ENCODE results near the gene FKBP14.
"Not testable (repeated sequence)": the region's sequence is repeated elsewhere in the genome, so short reads cannot be mapped to it uniquely, and the experiment has no call there.

FKBP14 gene

GRCh38 chr7:29969738-29970137 lies 56.8 kb downstream of the FKBP14 start:
- H3K9ac ChIP-seq (ENCODE audit: low read depth, low read length): no peak overlapping the region
- no peak overlapping the region for H3K4me3 ChIP-seq (ENCODE audit: low read depth, low read length)
- no peaks in the 10 kb centered on the region for H3K4me1 ChIP-seq (ENCODE audit: control insufficient read depth, insufficient read depth, low read length)
- no peaks in the 10 kb centered on the region for H3K9me3 ChIP-seq (ENCODE audit: control insufficient read depth, insufficient read depth, low read length)
- peaks cover 3% of the 10 kb centered on the region for H3K36me3 ChIP-seq (ENCODE audit: control insufficient read depth, insufficient read depth, low read length)
- no peaks in the 10 kb centered on the region for H3K27me3 ChIP-seq (ENCODE audit: control insufficient read depth, insufficient read depth, low read length)

GRCh38 chr7:29968683-29969395 lies 57.7 kb downstream of the FKBP14 start:
- Histone ChIP-seq H3K27me3 (ENCODE audit: control insufficient read depth, insufficient read depth, low read length) (no peaks in the 10 kb centered on the region), H3K4me3 (ENCODE audit: low read depth, low read length) (no peak overlapping the region), H3K9ac (ENCODE audit: low read depth, low read length) (no peak overlapping the region), H3K36me3 (ENCODE audit: control insufficient read depth, insufficient read depth, low read length) (peaks cover 3% of the 10 kb centered on the region), H3K4me1 (ENCODE audit: control insufficient read depth, insufficient read depth, low read length) (no peaks in the 10 kb centered on the region), H3K9me3 (ENCODE audit: control insufficient read depth, insufficient read depth, low read length) (no peaks in the 10 kb centered on the region)

- Histone ChIP-seq H3K9ac (ENCODE audit: low read depth, low read length) (no peak overlapping the region), H3K9me3 (ENCODE audit: control insufficient read depth, insufficient read depth, low read length) (no peaks in the 10 kb centered on the region), H3K36me3 (ENCODE audit: control insufficient read depth, insufficient read depth, low read length) (peaks cover 3% of the 10 kb centered on the region), H3K27me3 (ENCODE audit: control insufficient read depth, insufficient read depth, low read length) (no peaks in the 10 kb centered on the region), H3K4me3 (ENCODE audit: low read depth, low read length) (no peak overlapping the region), H3K4me1 (ENCODE audit: control insufficient read depth, insufficient read depth, low read length) (no peaks in the 10 kb centered on the region)
Measured at GRCh38 chr7:29965030-29965429, 61.5 kb downstream of the FKBP14 start.

GRCh38 chr7:29962035-29962434 lies 64.5 kb downstream of the FKBP14 start:
- H3K4me3 ChIP-seq (ENCODE audit: low read depth, low read length): no peak overlapping the region
- peaks cover 8% of the 10 kb centered on the region for H3K4me1 ChIP-seq (ENCODE audit: control insufficient read depth, insufficient read depth, low read length)
- no peaks in the 10 kb centered on the region for H3K36me3 ChIP-seq (ENCODE audit: control insufficient read depth, insufficient read depth, low read length)
- H3K9ac ChIP-seq (ENCODE audit: low read depth, low read length): no peak overlapping the region
- no peaks in the 10 kb centered on the region for H3K27me3 ChIP-seq (ENCODE audit: control insufficient read depth, insufficient read depth, low read length)
- no peaks in the 10 kb centered on the region for H3K9me3 ChIP-seq (ENCODE audit: control insufficient read depth, insufficient read depth, low read length)

GRCh38 chr7:29961611-29962010 lies 64.9 kb downstream of the FKBP14 start:
- not testable (repeated sequence) for H3K4me1 ChIP-seq (ENCODE audit: control insufficient read depth, insufficient read depth, low read length); H3K4me3 ChIP-seq (ENCODE audit: low read depth, low read length); H3K9ac ChIP-seq (ENCODE audit: low read depth, low read length); H3K27me3 ChIP-seq (ENCODE audit: control insufficient read depth, insufficient read depth, low read length); H3K36me3 ChIP-seq (ENCODE audit: control insufficient read depth, insufficient read depth, low read length); H3K9me3 ChIP-seq (ENCODE audit: control insufficient read depth, insufficient read depth, low read length)
